Measurements from ENCODE around the gene ETV6. TPM values are rescaled to one million over a fixed set of nuclear protein-coding genes. Genes with fewer than 3 reads are reported as not detected.

Gene ETV6
- total RNA-seq, 2 donors from 2014 or later, result 41.4 to 58.4 TPM

- no peak for ATAC-seq (ENCODE audit: insufficient number of reproducible peaks, low FRiP score, low read depth)
- TF ChIP-seq CTCF (IDR thresholded peaks at IDR 0.05), result no peak
- Histone ChIP-seq H3K4me1 (ENCODE audit: control insufficient read depth in 1 of 2, low read depth in 2 of 2) (peaks cover 24 to 80% of the 10 kb centered on the region in 2 donors), H3K27me3 (replicated peaks; ENCODE audit: insufficient read depth) (no peaks in the 10 kb centered on the region), H3K4me3 (no peak overlapping the region), H3K27ac (peak overlapping the region; percentile 29 to 73), H3K36me3 (no peaks in the 10 kb centered on the region), H3K9me3 (no peaks in the 10 kb centered on the region)
- DNase-seq (ENCODE audit: low spot score), result no peak
These were observed 47.7 kb downstream of the ETV6 start for GRCh38 chr12:11697131-11697530.

GRCh38 chr12:11697670-11698387 lies 48.4 kb downstream of the ETV6 start:
- Histone ChIP-seq H3K36me3 (no peaks in the 10 kb centered on the region), H3K4me1 (ENCODE audit: control insufficient read depth in 1 of 2, low read depth in 2 of 2) (peaks cover 24 to 87% of the 10 kb centered on the region in 2 donors), H3K27ac (peak overlapping the region; percentile 31 to 73), H3K4me3 (no peak overlapping the region), H3K27me3 (replicated peaks; ENCODE audit: insufficient read depth) (no peaks in the 10 kb centered on the region), H3K9me3 (no peaks in the 10 kb centered on the region)
- ATAC-seq (ENCODE audit: insufficient number of reproducible peaks, low FRiP score, low read depth), result peak; percentile 72
- DNase-seq (ENCODE audit: low spot score), result peak; percentile 53
- TF ChIP-seq CTCF (IDR thresholded peaks at IDR 0.05), result no peak

- peak overlapping the region; percentile 31 to 73 for H3K27ac ChIP-seq
- no peak for TF ChIP-seq CTCF (IDR thresholded peaks at IDR 0.05)
- no peak for ATAC-seq (ENCODE audit: insufficient number of reproducible peaks, low FRiP score, low read depth)
These were observed 49.3 kb downstream of the ETV6 start for GRCh38 chr12:11698729-11699128.

GRCh38 chr12:11701433-11701832 lies 52.0 kb downstream of the ETV6 start:
- Histone ChIP-seq H3K9me3 (no peaks in the 10 kb centered on the region), H3K4me1 (ENCODE audit: control insufficient read depth in 1 of 2, low read depth in 2 of 2) (peaks cover 37 to 82% of the 10 kb centered on the region in 2 donors), H3K4me3 (no peak overlapping the region), H3K36me3 (no peaks in the 10 kb centered on the region), H3K27me3 (replicated peaks; ENCODE audit: insufficient read depth) (no peaks in the 10 kb centered on the region), H3K27ac (peak overlapping the region; percentile 10 to 78)
- TF ChIP-seq CTCF (IDR thresholded peaks at IDR 0.05), result no peak
- no peak for DNase-seq (ENCODE audit: low spot score)
- ATAC-seq (ENCODE audit: insufficient number of reproducible peaks, low FRiP score, low read depth), result no peak

More at GRCh38 chr12:11698729-11699128, 49.3 kb downstream of the ETV6 start:
- H3K4me3 ChIP-seq, result no peak overlapping the region
- DNase-seq (ENCODE audit: low spot score), result no peak
- H3K4me1 ChIP-seq (ENCODE audit: control insufficient read depth in 1 of 2, low read depth in 2 of 2), result peaks cover 22 to 91% of the 10 kb centered on the region in 2 donors
- H3K27me3 ChIP-seq (replicated peaks; ENCODE audit: insufficient read depth), result no peaks in the 10 kb centered on the region
- no peaks in the 10 kb centered on the region for H3K36me3 ChIP-seq
- no peaks in the 10 kb centered on the region for H3K9me3 ChIP-seq

GRCh38 chr12:11702959-11703358 lies 53.5 kb downstream of the ETV6 start:
- peaks cover 37 to 86% of the 10 kb centered on the region in 2 donors for H3K4me1 ChIP-seq (ENCODE audit: control insufficient read depth in 1 of 2, low read depth in 2 of 2)
- no peaks in the 10 kb centered on the region for H3K9me3 ChIP-seq
- H3K27ac ChIP-seq, result peak overlapping the region in 1 of 2 donors; percentile 78
- no peak overlapping the region for H3K4me3 ChIP-seq
- no peaks in the 10 kb centered on the region for H3K36me3 ChIP-seq
- ATAC-seq (ENCODE audit: insufficient number of reproducible peaks, low FRiP score, low read depth) (no peak), DNase-seq (ENCODE audit: low spot score) (no peak)
- no peak for TF ChIP-seq CTCF (IDR thresholded peaks at IDR 0.05)
- H3K27me3 ChIP-seq (replicated peaks; ENCODE audit: insufficient read depth), result no peaks in the 10 kb centered on the region
